GM19328 (cell line): ENCODE measurements around the gene TGM5.
"Not testable (repeated sequence)": the region's sequence is repeated elsewhere in the genome, so short reads cannot be mapped to it uniquely, and the experiment has no call there.

Source experiments
- ATAC-seq: cut with Tn5 transposase; IDR thresholded peaks from one replicate; pipeline ENCODE4 v1.9.1; 2021; ENCODE audit warnings: mild to moderate bottlenecking, moderate library complexity; ENCODE audit not compliant: unreplicated experiment

TGM5 gene

DNA sequence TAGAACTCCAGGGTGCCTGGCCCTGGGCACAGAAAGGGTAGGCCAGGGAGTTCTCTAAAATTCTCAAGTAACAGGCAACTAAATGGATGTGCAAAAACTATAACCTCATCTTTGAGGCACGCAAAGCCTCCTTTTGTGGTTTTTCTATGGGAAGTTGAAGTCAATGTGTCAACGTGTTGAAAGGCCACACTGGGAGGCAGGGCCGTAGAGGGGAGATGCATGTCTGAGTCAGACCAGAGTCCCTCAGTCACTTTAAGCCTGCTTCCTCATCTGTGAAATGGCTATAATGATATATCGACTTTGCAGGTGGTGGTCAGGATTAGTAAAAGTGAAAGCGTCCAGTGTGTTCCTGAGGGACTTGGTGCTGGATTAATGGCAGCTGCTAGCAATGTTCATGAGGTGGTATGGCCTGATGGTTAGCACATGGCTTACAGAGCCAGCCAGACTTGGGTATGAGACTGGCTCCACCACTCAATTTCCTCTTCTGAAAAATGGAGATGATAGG, 17.0 kb downstream of the TGM5 start:
- ATAC-seq, result peak; percentile 44

DNA sequence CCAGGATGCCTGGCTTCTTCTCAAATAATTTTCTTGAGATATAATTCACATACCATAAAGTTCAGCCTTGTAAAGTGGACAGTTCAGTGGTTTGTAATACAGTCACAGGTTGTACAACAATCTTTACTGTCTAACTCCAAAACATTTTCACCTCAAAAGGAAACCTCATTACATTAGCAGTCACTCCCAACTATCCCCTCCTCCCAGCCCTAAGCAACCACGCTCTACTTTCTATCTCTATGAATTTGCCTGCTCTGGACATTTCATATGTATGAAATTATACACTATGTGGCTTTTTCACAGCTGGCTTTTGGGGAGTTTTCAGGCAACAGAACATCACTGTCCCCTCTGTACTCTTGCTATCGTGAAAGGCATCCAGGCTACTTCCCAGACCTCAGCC, 17.5 kb downstream of the TGM5 start:
- ATAC-seq, result peak; percentile 10

DNA sequence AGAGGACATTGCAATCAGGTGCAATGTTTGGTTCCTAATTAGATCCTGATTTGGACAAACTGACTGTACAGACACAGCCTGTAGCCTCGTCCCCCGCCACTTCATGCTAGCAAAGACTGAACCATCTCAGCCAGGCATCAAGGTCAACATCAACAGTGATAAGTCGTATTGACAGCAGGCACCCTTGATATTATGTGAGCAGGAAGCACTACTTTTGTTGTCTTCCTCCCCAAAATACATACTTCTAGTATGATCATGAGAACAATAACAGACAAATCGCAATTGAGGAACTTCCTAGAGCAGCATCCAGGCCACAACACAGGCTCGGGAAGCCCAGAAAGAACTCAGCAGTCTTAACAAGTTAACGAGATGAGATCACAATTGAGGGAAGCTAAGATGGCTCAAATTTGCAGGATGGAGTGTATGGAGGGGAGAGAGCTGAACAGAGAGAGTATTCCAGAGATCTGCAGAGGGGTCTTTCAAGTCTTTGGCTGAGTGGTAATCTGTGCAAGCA, 20.4 kb downstream of the TGM5 start:
- no peak for ATAC-seq

DNA sequence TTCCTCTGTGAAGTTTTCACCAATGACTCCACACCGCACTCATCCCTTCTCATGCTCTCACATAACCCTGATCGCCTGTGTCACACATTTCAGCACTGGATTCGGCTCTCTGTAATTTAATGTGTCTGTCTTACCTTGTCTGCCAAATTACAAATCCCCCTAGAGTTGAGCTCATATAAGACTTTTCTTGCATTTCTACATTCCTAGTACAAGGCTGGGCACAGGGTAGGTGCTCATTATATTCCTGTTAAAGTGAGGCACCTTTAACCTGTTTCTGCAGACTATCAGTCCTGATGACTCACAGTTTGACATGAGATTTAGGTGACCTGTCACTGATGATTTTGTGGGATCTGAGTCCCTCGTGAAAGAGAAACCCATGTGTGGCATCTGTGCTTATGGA, 22.6 kb downstream of the TGM5 start:
- ATAC-seq, result no peak

DNA sequence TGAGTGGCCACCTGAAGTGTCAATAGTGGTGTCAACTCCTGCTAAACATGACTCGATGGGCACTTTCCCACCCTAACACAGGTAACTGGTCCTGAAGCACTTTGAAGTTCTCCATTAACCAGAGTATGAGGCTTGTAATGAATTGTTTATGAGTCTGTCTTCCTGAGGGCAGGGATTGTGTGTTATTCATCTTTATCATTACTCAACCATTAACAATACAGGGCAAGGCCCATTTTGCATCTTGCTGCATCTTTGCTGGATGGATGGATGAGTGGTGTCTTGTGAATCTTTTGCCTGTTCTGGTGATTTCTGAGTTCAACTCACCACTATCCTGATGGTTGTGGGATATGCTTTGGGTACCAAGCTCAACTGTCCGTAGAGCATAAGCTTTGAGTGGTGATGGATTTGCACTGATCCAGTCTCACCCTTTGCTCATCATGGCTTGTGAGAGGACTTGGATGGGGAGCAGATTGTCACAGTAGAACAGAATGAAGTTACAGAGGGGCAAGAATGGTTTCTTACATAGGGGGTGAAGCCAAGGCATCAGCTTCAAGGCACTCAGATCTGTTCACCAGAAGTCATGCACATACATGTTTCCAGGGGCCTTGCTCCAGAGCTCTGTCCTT, 23.6 kb downstream of the TGM5 start:
- ATAC-seq, result no peak

DNA sequence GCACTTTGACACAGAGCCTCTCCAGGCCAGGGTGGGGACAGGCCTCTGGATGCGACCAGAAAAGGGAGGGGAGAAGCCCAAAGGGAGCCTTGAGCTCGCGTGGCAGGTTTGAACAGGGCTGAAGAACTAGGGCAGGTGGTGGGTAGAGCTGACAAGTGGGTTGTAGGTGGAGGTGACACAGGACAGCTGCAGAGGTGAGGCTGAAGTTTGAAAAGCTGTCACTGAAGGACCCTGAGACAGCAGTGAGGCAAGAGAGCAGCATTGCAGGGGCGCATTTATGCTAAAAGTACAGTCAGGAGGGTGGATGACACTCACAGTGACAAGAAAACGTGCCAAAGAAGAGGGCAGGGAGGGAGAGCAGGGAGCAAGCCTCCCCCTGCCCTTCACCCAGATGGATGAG, 24.1 kb downstream of the TGM5 start:
- ATAC-seq, result no peak

DNA sequence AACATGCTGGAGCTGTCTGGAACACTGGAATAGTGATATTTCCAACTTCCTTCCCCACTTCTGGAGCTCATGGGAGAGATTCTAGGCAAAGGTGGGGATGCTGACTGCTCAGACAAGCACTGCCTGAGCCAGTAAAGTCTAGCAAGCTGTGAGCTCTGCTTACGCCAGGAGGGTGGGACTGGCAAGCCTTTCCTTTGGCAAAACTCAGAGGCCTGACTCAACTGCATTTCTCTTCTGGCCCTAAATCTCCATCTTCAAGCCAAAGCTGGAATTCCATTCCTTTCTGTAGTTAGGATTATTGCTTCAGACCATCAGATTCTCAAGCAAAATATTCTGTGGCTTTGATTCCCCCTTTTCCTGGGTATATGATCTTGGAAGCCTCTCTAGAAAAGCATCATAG, 25.6 kb downstream of the TGM5 start:
- ATAC-seq, result no peak

DNA sequence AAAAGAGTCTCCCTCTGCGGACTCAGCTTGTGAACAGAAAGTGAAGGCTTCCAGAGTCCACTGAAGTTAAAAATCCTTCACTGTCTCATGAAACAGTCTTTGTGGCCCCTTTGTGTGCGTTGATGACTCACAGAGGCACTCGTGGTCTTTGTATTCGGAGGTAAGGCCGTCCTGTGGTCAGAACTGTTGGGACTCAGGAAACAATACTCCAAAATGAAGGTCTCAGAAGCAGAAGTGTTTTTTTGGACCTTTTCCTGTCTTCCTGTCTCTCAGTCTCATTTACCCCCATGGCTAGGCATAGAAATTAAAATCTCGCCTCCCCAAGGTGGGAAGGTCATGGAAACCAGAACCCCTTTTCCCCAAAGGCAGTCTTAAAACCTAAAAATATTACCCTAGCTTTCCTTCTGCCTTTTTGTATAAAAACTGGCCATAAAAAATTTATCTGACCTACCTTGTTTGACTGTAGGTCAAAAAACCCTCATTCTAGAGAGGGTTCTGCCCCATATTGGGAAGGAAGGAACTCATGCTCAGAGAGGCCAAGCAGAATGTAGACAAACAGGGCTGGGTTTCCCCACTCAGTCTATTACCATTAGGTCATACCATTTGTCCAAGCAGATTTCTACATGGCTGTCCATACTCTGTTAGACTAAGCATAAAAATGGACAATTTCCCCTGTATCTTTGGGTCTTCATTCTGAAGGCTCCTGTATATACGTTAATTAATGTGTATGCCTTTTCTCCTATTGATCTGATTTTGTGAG, 26.8 kb downstream of the TGM5 start:
- ATAC-seq, result no peak

DNA sequence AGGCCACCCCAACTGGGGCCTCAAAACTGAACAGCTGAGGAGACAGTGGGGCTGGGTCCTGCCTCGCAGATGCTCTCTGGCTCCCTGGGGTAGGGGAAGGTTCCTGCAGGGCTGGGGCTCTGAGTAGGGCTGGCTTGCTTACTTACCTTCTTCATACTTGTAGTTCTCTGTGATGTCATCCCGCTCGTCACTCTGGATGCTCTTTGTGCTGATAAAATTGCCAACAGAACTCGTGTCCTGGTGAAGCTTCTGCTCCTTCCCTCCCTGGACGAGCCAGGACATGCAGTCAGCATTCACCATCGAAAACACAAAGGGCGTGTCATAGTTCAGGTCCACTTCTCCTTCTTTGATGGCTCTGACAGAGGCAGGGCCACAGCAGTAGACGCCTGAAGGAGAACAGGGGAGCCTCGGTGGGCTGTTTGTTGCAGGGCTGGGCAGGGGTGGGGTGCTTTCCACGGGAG, 28.0 kb downstream of the TGM5 start:
- no peak for ATAC-seq

DNA sequence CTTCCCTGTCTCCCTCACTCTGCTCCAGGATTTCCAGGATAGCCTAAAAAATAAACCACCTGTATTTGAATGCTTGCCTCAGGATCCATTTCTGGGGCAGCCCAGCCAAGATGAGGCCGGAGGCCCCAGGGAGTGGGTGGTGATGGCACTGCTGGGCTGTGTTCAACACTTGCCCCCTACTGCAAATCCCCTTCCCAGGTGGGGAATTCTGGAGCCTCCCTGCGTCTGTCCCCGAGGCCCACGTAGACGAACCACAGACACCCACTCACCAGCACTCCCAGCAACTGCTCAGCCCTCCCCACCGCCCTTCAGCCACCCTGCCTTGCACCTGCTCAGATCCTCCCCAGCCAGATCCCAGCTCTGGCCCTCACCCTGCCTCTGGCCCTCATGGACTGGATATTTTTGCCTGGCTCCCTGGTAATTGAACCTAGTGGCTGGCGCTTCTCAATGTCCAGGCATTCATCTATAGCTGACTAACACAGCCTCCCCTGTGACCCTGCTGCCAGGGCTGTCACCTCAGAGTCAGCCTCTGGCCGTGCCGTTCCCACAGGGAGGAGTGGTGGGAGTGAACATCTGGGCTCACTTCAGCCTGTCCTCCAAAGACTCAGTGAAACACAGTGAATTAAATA, 28.8 kb downstream of the TGM5 start:
- ATAC-seq, result no peak

DNA sequence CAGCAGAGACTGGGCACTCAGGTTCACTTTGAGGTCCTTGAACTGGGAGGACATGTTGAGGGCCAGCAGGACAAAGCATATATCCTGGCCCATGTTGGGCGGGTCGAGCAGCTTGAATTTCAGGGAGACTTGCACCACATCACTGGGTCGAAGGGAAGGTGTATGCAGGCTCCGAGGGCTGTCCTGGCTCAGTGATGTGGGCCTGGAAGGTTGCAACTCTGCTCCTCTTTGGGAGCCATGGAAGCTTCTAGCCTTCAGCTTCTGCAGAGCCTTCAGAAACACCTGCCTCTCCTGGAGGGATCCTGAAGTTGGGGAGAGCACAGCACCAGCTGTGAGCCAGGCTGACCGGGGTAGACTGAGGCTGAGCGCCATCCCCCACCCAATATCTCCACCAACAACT, 31.2 kb downstream of the TGM5 start:
- no peak for ATAC-seq

DNA sequence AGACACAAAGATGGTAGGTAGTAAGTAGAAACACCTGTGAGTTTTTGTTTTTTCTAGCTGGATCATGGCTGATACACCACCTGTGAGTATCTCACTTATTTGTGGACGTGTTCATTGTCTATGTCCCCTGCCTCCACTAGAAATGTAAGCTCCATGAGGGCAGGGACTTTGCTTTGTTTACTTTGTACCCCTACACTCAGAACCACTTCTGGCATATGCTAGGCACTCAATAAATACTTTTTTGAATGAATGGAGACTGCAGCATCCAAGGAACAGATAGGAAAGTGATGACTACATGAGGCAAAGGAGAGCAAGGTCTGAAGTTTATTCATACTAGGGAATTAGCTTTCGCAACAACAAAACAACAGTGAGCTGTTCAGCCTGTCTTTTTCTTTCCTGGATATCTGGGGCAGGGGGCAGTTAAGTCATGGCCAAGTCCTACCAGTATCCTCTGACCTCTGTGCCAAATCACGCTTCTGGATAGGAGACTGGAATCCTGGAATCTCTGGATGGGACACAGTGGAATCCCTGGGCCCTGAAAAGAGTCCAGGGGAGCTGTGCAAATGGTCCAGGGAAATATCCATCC, 34.3 kb downstream of the TGM5 start:
- no peak for ATAC-seq

DNA sequence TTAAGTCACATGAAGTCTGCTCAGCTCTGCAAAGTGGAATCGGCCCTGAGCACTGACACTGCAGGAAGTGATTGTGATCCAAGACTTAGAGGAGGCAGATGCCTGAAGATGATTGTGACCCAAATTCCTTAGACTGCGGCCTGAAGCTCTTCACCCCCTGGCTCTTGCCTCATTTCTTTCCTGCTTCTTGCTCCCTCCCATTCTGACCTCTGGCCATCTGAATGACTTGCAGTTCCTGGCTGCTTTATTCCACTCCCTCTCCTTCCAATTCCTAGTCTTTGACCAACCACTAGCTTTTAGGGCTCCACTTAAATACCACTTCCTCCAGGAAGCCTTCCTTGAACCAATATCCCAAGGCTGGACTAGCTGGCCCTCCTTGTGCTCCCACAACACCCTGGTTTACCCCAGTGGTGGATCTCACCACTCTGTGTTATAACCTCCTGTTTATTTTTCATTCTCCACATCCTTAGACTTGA, 36.0 kb downstream of the TGM5 start:
- no peak for ATAC-seq

DNA sequence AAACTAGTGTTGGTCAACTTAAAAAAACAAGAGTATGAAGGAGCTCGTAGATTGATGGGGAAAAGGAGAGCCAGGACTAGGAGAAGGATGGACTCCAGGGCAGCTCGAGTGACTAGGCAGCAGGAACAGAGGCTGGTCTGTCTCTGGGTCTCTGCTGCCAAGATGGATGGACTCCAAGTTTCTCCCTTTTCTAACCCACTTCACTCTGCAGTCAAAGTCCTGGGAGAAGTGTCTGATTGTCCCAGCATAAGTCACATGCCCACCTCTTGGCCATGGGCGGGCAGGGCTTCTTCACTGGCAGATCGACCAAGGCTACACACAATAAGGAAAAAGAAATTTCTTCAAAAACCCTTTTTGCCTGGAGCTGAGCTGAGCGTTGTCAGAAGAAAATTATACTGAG, 36.8 kb downstream of the TGM5 start:
- ATAC-seq, result no peak

DNA sequence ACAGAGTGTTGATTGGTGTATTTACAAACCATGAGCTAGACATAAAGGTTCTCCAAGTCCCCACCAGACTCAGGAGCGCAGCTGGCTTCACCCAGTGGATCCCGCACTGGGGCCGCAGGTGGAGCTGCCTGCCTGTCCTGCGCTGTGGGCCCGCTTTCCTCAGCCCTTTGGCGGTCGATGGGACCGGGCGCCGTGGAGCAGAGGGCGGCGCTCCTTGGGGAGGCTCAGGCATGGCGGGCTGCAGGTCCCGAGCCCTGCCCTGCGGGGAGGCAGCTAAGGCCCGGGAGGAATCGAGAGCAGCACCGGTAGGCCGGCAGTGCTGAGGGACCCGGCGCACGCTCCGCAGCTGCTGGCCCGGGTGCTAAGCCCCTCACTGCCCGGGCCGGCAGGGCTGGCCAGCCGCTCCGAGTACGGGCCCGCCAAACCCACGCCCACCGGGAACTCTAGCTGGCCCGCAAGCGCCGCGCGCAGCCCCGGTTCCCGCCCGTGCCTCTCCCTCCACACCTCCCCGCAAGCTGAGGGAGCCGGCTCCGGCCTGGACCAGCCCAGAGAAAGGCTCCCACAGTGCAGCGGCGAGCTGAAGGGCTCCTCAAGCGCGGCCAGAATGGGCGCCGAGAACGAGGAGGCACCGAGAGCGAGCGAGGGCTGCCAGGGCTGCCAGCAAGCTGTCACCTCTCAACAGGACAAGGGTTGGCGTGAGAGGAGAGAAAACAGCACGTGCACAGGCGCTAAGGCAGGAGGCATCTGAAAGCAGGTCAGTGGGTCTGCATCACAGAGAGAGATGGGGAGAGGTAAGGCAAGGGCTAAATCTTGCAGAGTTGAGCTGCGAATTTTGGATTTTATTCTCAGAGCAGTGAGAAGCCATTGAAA, 40.1 kb downstream of the TGM5 start:
- ATAC-seq, result no peak

DNA sequence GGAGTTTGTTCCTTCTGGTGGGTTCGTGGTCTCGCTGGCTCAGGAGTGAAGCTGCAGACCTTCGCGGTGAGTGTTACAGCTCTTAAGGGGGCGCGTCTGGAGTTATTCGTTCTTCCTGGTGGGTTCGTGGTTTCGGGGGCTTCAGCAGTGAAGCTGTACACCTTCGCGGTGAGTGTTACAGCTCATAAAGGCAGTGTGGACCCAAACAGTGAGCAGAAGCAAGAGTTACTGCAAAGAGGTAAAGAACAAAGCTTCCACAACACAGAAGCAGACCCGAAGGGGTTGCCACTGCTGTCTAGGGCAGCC, 40.8 kb downstream of the TGM5 start:
- ATAC-seq, result not testable (repeated sequence)

DNA sequence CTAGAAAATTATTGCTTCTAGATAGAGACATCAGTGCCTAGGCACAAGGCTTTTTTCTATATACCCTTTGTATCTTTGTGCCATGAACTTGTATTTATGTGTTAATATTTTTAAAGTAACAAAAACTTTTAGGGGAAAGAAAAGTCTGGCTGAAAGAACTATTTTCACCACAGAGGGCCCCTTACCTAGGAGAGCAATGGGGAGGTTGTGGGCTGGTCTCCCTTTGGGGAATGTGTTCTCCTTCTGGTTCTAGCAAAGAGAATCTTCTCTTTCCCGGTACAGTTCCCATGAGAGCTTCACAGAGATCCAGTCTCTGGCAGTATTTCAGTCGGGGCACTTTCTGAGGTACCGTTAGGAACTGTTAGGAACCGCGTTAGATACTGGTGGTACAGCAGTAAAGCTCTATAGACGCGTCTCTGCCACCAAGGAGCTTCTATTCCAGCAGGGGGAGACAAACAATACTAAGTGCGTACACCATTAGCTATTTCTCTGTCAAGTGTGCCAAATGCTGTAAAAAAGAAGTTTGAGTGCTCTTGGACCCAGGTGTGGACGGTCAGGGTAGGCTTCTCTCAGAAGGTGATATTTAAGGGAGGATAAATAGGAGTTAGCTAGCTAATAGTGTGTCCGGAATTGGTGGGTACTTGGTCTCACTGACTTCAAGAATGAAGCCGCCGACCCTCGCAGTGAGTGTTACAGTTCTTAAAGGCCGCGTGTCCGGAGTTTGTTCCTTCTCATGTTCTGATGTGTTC, 41.4 kb downstream of the TGM5 start:
- no peak for ATAC-seq

DNA sequence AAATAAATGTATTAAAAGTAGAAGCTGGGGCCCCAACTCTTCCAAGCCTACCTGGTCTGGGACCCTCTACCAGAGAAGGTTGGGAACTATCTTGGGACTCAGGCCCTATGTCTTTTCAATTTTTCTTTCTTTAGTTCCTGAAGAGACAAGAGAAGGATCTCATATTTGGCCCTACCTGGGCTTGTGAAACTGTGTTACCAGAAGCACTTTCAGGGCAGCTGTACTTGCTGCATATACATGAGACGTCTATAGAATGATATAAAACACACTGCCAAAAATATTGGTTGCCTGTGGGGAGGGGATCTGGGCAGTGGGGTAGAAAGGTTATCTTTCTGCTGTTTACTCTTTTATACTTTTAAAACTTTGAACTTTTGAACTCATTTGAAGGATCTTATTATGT, 45.3 kb downstream of the TGM5 start:
- no peak for ATAC-seq

DNA sequence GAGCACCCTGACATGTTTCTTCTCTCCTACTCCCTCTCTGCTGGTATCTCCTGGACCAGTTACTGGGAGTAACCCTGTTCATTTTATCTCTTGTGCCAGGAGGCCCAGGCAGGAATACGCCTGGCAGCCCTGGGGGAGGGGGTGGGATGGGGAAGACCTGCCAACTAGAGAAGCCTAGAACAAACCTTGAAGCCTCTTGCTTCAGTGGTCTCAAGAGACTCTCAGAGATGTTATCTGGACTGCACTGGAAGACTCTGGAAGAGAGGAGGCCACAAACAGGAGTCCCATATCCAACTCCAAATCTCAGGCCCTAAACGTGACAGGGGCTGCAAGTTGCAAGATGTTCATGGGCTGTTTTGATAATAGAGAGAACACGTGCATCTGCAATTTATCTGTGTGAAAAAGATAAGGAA, 45.7 kb downstream of the TGM5 start, which contains the start of gene EPB42:
TSS of gene EPB42 (minus strand) at position 28 of the 413 bp plus-strand sequence. CDS start 193 bp downstream, outside the sequence.
- ATAC-seq, result no peak
